GM18873 (cell line): ENCODE measurements around the gene NKG7.
A peak's percentile ranks its signal among the peaks of the same experiment; 100 is the strongest.

Source experiments
- ATAC-seq: cut with Tn5 transposase; IDR thresholded peaks from one replicate; pipeline ENCODE4 v1.9.1; 2021; ENCODE audit warnings: mild to moderate bottlenecking, moderate library complexity, moderate number of reproducible peaks; ENCODE audit not compliant: unreplicated experiment, low FRiP score

Gene NKG7

GRCh38 chr19:51338563-51339312 lies 33.7 kb downstream of the NKG7 start:
- ATAC-seq = peak; percentile 40

GRCh38 chr19:51337861-51338562 lies 34.4 kb downstream of the NKG7 start:
- no peak for ATAC-seq

DNA sequence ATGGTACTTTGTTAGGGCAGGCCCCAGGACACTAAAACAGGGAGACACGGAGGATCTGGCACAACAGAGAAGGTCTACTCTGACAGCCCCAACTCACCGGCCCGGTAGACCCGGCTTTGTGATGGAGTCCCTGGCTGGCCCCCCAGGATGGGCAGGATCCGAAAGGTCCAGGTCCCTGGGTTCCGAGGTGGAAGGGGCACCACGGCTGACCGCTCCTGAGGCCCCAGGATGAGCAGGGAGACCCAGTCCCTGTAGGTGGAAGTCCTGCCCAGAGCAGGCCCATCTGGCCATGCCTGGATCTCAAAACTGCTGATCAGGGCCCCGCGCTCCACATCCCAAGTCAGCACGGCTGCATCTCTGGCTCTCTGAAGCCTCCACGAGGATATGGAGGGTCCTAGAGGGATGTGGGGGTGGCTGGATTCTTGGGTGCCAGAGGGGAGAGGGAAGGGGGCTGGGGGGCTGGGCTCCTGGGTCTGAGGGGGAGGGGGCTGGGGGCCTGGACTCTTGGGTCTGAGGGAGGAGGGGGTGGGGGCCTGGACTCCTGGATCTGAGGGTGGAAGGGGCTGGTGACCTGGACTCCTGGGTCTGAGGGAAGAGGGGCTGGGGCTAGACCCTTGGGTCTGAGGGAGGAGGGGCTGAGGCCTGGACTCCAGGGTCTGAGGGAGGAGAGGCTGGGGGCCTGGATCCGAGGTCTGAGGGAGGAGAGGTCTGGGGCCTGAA lies 35.2 kb downstream of the NKG7 start:
- no peak for ATAC-seq

GRCh38 chr19:51333836-51334460 lies 38.5 kb downstream of the NKG7 start:
- ATAC-seq = no peak

DNA sequence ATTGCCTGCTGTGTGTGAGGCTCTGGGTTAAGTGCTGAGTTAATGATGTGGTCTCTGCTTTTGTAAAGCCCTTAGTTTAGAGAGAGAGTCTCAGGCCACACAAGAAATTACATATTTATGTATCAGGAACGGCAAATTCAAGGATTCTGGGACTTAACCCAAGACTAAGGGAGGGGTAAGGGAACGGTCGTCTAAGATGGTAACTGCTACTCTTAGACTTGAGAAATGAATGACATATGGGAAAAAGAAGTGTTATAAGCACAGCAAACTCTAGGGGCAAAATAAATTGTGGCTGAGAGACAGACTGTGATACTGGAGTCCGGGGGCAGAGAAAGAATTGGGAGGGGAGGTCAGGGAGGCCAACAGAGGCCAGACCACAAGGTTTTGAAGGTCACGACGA lies 40.7 kb downstream of the NKG7 start:
- ATAC-seq = no peak

- no peak for ATAC-seq
Observed at GRCh38 chr19:51331193-51331592, 41.3 kb downstream of the NKG7 start.

DNA sequence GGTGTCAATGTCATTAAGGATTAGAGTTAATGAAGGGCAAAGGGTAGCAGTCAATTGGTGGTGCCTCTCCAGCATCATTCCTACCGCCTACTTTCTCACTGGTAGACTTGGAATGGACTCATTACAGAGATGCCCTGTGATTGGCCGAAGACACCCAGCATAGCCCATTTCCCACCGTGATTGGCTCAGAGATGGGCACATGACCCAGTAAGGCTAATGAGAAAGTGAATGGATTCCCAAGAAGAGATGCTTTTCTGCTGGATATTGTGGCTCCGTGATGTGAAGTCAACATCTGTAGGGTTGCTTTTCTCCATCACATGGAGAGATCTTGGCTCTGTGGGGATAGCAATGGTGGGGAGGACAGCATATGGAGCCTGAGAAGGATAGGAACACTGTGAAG lies 42.1 kb downstream of the NKG7 start:
- no peak for ATAC-seq

DNA sequence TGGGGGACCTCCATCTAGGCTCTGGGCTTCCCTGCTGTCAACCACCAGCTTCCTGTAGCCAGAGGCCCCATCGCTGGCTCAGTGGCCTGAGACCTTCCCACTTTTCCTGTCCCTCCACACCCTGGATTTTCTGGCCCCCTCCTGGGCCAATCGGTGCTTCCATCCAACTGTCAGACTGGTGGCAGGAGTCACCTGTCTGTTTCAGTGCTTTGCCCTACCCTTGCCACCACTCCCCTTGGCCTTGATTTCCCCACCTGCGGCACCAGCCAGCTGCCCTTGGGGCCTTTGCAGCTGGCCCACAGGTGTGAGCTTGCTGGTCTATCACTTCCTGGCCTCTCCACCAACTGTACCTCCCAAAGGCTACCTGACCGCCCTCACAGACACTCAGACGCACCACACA lies 43.0 kb downstream of the NKG7 start:
- ATAC-seq = no peak

GRCh38 chr19:51327066-51328001 lies 45.1 kb downstream of the NKG7 start:
- ATAC-seq = no peak

DNA sequence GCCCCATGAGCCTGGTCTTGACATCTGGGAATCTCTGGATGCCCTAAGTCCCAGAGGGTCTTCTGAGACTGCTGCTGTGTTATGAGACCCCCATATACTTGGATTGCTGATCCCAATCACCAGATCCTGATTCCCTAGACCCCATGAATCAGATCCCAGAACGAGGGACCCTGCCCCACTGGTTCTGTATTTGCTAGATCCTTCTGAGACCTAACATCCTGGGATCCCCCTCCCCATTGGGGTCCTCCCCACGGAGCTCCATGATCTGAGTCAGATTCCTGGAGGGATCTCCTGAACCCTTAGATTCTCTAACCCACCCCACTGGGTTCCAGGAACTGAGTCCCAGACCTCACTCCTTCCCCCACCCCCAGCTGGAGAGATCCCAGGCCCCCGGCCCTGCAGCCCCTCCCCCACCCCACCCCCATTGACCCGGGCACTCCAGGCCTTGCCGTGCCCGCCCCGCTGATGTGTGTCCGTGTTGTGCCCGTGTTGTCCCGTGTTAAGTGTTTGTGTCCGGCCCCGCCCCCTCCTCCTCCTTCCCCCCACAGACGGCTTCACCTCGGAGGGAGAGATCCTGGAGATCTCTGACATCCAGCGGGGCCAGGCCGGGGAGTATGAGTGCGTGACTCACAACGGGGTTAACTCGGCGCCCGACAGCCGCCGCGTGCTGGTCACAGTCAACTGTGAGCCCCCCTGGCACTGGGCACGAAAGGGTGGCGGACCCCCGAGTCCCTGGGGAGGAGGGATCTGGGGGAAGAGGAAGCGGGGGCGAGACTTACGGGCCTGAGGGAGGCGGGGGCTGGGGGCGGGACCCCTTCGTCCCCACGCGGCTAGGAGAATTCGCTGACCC lies 46.0 kb downstream of the NKG7 start:
- no peak for ATAC-seq

GRCh38 chr19:51325161-51325976 lies 47.1 kb downstream of the NKG7 start:
- no peak for ATAC-seq

DNA sequence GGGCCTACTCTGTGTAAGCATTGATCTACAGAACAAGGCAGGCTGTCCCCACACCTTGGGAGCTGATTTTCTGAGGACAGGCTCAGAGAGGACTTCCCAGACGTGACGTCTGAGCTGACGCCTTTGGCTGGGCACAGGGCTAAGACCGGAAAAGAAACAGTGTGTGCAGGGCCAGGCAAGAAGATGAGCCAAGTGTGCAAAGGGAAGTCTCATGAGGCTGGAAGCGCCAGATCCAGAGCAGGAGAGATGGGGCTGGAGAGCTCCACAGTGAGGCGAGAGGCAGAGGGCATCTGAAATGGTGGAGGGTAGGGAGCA lies 48.3 kb downstream of the NKG7 start:
- no peak for ATAC-seq

DNA sequence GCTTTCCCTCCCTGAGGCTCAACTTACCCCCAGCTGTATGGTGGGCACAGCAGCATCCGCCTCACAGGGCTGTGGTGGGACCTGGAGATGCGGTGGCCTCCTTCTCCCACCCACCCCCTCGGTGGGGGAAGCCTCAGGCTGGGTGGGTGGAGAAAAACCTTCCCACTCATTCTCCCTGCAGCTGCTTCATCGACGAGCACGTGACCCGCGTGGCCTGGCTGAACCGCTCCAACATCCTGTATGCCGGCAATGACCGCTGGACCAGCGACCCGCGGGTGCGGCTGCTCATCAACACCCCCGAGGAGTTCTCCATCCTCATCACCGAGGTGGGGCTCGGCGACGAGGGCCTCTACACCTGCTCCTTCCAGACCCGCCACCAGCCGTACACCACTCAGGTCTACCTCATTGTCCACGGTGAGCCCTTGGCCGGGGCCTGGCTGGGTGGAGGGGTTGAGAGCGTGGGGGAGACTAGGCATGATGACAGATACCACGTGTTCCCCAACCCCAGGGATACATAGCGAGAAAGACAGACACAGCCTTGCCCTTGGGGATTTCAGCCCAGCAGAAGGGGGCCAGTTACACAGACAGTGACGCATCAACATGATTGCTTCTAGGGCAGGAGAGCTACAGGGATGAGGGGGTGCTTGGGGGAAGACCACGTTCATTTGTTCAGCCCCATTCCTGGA lies 48.8 kb downstream of the NKG7 start:
- ATAC-seq = no peak

DNA sequence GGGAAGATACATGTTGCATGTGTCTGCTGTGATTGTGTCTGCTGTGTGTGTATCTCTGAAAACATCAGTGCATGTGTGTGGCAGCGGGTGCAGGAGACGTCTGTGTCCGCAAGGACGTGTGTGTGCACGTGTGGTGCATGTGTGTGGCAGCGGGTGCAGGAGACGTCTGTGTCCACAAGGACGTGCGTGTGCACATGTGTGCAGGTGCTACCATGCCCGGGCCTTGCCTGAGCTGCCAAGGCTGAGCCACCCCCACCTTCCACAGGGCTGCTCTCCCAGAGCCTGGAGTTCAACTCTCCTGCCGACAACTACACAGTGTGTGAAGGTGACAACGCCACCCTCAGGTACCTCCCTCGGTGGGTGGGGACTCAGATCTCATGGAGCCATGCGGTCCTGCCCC lies 50.7 kb downstream of the NKG7 start:
- no peak for ATAC-seq
